Chondrocyte (in vitro differentiated cells): Measurements from ENCODE around the gene SAE1. TPM values are rescaled to one million over a fixed set of nuclear protein-coding genes. Genes with fewer than 3 reads are reported as not detected.
A peak's percentile ranks its signal among the peaks of the same experiment; 100 is the strongest.
"Not testable (repeated sequence)": the region's sequence is repeated elsewhere in the genome, so short reads cannot be mapped to it uniquely, and the experiment has no call there.

Experiments
- DNase-seq: peaks from one replicate; pipeline ENCODE4 v3.0.0; 2021; ENCODE audit warnings: mixed read lengths, low spot score
- H3K27ac Mint-ChIP-seq: one replicate; pipeline ENCODE4 v1.8.0; 2021; ENCODE audit warnings: mild to moderate bottlenecking, moderate library complexity, mixed read lengths; ENCODE audit not compliant: unreplicated experiment
- H3K27me3 Mint-ChIP-seq: 2 replicates; pipeline ENCODE4 v1.8.0; 2021; ENCODE audit warnings: low read depth, mixed read lengths
- H3K36me3 Mint-ChIP-seq: 2 replicates; pipeline ENCODE4 v1.8.0; 2021; ENCODE audit warnings: low read depth, mixed read lengths
- H3K4me1 Mint-ChIP-seq: 2 replicates; pipeline ENCODE4 v1.8.0; 2021; ENCODE audit warnings: low read depth, mild to moderate bottlenecking, mixed read lengths
- H3K4me3 Mint-ChIP-seq: one replicate; pipeline ENCODE4 v1.8.0; 2021; ENCODE audit warnings: mild to moderate bottlenecking, moderate library complexity, mixed read lengths; ENCODE audit not compliant: unreplicated experiment
- H3K9me3 Mint-ChIP-seq: 2 replicates; pipeline ENCODE4 v1.8.0; 2021; ENCODE audit warnings: low read depth, mixed read lengths
- total RNA-seq: library from RNA; stranded (reverse); gene quantifications from 3 replicates; pipeline ENCODE4 v1.2.1, GENCODE V29; 2021
- TF ChIP-seq, protein P1 (sequence below): fragments of 200-600 bp; sonication (generic); IDR thresholded peaks from 2 replicates; pipeline ENCODE4 v1.5.0; 2021; ENCODE audit warnings: antibody characterized with exemption, mild to moderate bottlenecking, moderate library complexity

The SAE1 gene
- total RNA-seq, 1 donor from 2014 or later = 91.2 TPM

DNA sequence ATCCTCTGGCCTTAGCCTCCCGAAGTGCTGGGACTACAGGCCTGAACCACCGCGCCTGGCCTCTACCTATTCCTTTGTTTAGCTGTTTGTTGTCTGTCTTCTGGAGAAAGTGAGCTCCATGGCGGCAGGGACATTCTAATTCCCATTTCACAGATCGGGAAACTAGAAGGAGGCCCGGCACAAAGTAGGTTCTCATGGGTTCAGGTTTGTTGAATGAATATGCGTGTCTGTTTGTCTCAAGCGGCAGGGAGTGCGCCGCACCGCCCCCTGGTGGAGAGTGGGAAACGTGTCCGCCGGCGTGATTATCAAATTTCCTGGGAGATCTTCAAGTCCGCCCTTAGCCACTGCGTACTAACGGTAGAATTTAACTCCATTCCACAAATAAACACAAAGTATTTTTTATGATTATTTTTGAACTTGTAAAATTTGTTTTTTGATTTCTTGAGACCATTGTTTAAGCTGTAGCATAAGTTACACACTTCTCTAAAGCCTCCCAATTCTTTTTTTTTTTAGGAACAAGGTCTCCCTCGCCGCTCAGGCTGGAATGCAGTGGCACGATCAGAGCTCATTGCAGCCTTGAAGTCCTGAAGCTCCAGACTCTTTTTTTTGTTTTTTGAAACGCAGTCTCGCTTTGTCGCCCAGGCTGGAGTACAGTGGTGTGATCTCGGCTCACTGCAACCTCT is 116.8 kb downstream of the SAE1 start:
- TF ChIP-seq, protein P1, sequence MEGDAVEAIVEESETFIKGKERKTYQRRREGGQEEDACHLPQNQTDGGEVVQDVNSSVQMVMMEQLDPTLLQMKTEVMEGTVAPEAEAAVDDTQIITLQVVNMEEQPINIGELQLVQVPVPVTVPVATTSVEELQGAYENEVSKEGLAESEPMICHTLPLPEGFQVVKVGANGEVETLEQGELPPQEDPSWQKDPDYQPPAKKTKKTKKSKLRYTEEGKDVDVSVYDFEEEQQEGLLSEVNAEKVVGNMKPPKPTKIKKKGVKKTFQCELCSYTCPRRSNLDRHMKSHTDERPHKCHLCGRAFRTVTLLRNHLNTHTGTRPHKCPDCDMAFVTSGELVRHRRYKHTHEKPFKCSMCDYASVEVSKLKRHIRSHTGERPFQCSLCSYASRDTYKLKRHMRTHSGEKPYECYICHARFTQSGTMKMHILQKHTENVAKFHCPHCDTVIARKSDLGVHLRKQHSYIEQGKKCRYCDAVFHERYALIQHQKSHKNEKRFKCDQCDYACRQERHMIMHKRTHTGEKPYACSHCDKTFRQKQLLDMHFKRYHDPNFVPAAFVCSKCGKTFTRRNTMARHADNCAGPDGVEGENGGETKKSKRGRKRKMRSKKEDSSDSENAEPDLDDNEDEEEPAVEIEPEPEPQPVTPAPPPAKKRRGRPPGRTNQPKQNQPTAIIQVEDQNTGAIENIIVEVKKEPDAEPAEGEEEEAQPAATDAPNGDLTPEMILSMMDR = peak; percentile 98
- no peaks in the 10 kb centered on the region for H3K9me3 Mint-ChIP-seq
- H3K27me3 Mint-ChIP-seq = no peaks in the 10 kb centered on the region
- H3K27ac Mint-ChIP-seq = peak overlapping the region; percentile 83
- no peak for DNase-seq
- peak overlapping the region; percentile 29 for H3K4me3 Mint-ChIP-seq
- H3K4me1 Mint-ChIP-seq = peaks cover 31% of the 10 kb centered on the region
- no peaks in the 10 kb centered on the region for H3K36me3 Mint-ChIP-seq

DNA sequence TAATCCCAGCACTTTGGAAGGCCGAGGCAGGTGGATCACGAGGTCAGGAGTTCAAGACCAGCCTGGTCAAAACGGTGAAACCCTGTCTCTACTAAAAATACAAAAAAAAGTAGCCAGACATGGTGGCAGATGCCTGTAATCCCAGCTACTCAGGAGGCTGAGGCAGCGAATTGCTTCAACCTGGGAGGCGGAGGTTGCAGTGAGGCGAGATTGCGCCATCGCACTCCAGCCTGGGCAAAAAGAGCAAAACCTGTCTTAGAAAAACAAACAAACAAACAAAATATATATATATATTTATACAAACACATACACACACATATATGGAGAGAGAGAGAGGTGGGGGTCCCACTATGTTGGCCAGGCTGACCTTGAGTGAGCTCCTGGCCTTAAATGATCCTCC is 122.4 kb downstream of the SAE1 start:
- not testable (repeated sequence) for H3K36me3 Mint-ChIP-seq, H3K9me3 Mint-ChIP-seq, H3K27me3 Mint-ChIP-seq, DNase-seq, H3K4me3 Mint-ChIP-seq
- Mint-ChIP-seq H3K4me1 (peaks cover 32% of the 10 kb centered on the region), H3K27ac (peak overlapping the region; percentile 92)

DNA sequence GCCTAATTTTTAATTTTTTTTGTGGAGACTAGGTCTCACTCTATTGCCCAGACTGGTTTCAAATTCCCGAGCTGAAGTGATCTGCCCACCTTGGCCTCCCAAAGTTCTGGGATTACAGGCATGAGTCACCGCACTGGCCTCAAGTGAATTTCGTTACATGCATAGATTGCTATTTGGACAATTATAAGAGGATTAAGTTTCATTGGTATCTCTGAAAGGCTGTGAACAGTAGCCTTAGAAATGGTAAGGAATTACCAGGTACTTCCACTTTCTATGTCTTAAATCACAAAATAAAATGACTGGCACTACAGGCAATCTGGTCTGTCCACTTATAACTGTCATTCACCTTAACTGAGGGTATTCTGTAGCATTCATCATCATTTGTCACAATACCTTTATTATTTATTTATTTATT is 122.8 kb downstream of the SAE1 start:
- peaks cover 4% of the 10 kb centered on the region for H3K36me3 Mint-ChIP-seq
- H3K27ac Mint-ChIP-seq = peak overlapping the region; percentile 92
- no peaks in the 10 kb centered on the region for H3K27me3 Mint-ChIP-seq
- peaks cover 36% of the 10 kb centered on the region for H3K4me1 Mint-ChIP-seq
- no peaks in the 10 kb centered on the region for H3K9me3 Mint-ChIP-seq
- no peak overlapping the region for H3K4me3 Mint-ChIP-seq
- no peak for DNase-seq
- TF ChIP-seq, protein P1 = no peak

DNA sequence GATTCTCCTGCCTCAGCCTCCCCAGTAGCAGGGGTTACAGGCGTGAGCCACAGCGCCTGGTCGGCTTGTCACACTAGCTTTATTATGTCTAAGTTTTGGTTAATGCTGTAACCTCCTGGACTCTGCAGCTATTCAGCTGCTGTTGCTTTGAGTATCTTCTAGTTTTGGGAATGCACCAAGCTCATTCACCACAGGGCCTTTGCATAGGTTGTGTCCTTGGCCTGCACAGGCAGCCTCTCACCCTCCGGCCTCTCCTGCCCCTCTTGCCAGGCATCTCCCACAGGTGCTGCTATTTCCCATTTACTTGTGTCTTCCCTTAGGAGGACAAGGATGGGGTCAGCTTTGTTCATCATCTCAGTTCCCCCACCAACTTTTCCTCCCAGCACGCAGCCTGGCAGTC is 123.3 kb downstream of the SAE1 start:
- Mint-ChIP-seq H3K4me1 (peaks cover 41% of the 10 kb centered on the region), H3K9me3 (no peaks in the 10 kb centered on the region), H3K27ac (peak overlapping the region; percentile 92), H3K27me3 (no peaks in the 10 kb centered on the region), H3K4me3 (no peak overlapping the region), H3K36me3 (peaks cover 8% of the 10 kb centered on the region)
- DNase-seq = no peak
- TF ChIP-seq, protein P1 = no peak

DNA sequence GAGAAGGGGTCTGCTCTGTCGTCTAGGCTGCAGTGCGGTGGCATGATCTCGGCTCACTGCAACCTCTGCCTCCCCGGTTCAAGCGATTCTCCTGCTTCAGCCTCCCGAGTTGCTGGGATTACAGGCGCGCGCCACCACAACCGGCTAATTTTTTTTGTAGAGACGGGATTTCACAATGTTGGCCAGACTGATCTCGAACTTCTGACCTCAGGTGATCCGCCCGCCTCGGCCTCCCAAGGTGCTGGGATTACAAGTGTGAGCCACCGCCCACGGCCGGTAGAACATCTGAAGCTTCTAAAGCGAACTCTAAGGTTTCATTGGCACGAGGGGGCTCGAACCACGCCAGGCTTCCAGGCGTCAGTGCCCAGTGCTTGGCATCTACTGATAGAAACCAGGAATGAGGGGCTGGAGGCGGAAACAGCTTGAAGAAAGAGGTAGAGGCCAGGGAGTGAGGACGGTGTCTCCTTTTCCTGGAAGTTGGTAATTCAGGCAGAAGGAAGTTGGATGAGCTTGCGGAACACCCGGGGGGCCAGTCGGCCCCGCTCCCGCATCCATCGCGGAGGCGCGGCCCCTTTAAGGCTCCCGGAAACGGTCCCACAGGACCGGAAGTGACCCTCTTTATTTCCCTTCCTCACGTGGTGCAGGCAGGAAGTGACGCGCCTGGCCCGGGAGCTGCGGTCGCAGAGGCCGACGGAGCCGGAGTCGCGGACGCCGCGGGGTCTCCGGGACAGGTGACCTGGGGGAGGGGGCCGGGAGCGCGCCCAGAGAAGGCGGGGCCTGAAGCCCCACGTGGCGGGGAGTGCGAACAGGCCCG is 125.5 kb downstream of the SAE1 start, which contains the start of gene CCDC9:
TSS of gene CCDC9 (plus strand) at position 647 of the 814 bp plus-strand sequence. CDS start 1,876 bp downstream, outside the sequence.
- TF ChIP-seq, protein P1 = no peak
- Mint-ChIP-seq H3K27ac (peak within 1 kb of the TSS; percentile 99), H3K4me3 (peak within 1 kb of the TSS; percentile 94), H3K36me3 (peaks cover 25% of the 10 kb centered on the region), H3K9me3 (no peaks in the 10 kb centered on the region), H3K27me3 (no peaks in the 10 kb centered on the region), H3K4me1 (peaks cover 54% of the 10 kb centered on the region)
- DNase-seq = peak; percentile 99
